Activated naive CD8-positive, alpha-beta T cell treated with anti-CD3 and anti-CD28 coated beads, Interleukin-2, amount 50 U/mL, for 24 hours (primary cell): ENCODE measurements around the gene SCN2A.

Experiments used
- ATAC-seq: fragments of 150-1000 bp; cut with Tn5 transposase; one replicate; pipeline ENCODE4 v1.10.0; 2021
- DNase-seq: peaks from one replicate; pipeline ENCODE4 v3.0.0; 2021
- H3K27ac Mint-ChIP-seq: one replicate; pipeline ENCODE4 v1.8.0; 2021; ENCODE audit warnings: mild to moderate bottlenecking, mixed read lengths
- H3K27me3 Mint-ChIP-seq: one replicate; pipeline ENCODE4 v1.8.0; 2021; ENCODE audit warnings: mixed read lengths
- H3K36me3 Mint-ChIP-seq: one replicate; pipeline ENCODE4 v1.8.0; 2021; ENCODE audit warnings: low read depth, mixed read lengths
- H3K4me1 Mint-ChIP-seq: one replicate; pipeline ENCODE4 v1.8.0; 2021; ENCODE audit warnings: mixed read lengths
- H3K4me3 Mint-ChIP-seq: one replicate; pipeline ENCODE4 v1.8.0; 2021; ENCODE audit warnings: mild to moderate bottlenecking, moderate library complexity, mixed read lengths
- H3K9me3 Mint-ChIP-seq: one replicate; pipeline ENCODE4 v1.8.0; 2021; ENCODE audit warnings: mixed read lengths

Gene SCN2A

GRCh38 chr2:165401285-165401852 lies 162.2 kb downstream of the SCN2A start:
- H3K27me3 Mint-ChIP-seq = peaks cover 13% of the 10 kb centered on the region
- ATAC-seq (no peak), DNase-seq (no peak)
- H3K4me3 Mint-ChIP-seq = no peak overlapping the region
- no peak overlapping the region for H3K27ac Mint-ChIP-seq
- H3K36me3 Mint-ChIP-seq = no peaks in the 10 kb centered on the region
- H3K9me3 Mint-ChIP-seq = peaks cover 5% of the 10 kb centered on the region
- peaks cover 14% of the 10 kb centered on the region for H3K4me1 Mint-ChIP-seq

GRCh38 chr2:165402162-165402561 lies 162.9 kb downstream of the SCN2A start:
- no peak overlapping the region for H3K4me3 Mint-ChIP-seq
- no peak overlapping the region for H3K27ac Mint-ChIP-seq
- H3K4me1 Mint-ChIP-seq = peaks cover 14% of the 10 kb centered on the region
- peaks cover 5% of the 10 kb centered on the region for H3K9me3 Mint-ChIP-seq
- ATAC-seq (no peak), DNase-seq (no peak)
- peaks cover 11% of the 10 kb centered on the region for H3K27me3 Mint-ChIP-seq
- no peaks in the 10 kb centered on the region for H3K36me3 Mint-ChIP-seq

GRCh38 chr2:165406173-165406572 lies 167.0 kb downstream of the SCN2A start:
- ATAC-seq = no peak
- Mint-ChIP-seq H3K27ac (no peak overlapping the region), H3K9me3 (no peaks in the 10 kb centered on the region), H3K36me3 (no peaks in the 10 kb centered on the region), H3K27me3 (peaks cover 5% of the 10 kb centered on the region), H3K4me3 (no peak overlapping the region), H3K4me1 (no peaks in the 10 kb centered on the region)
- DNase-seq = no peak

- Mint-ChIP-seq H3K36me3 (no peaks in the 10 kb centered on the region), H3K9me3 (no peaks in the 10 kb centered on the region), H3K27me3 (peaks cover 7% of the 10 kb centered on the region), H3K4me3 (no peak overlapping the region), H3K27ac (no peak overlapping the region), H3K4me1 (no peaks in the 10 kb centered on the region)
- no peak for ATAC-seq
- DNase-seq = no peak
Measured at GRCh38 chr2:165407466-165407865, 168.3 kb downstream of the SCN2A start.

- ATAC-seq (no peak), DNase-seq (no peak)
- Mint-ChIP-seq H3K36me3 (no peaks in the 10 kb centered on the region), H3K27me3 (peaks cover 7% of the 10 kb centered on the region), H3K4me1 (no peaks in the 10 kb centered on the region), H3K9me3 (no peaks in the 10 kb centered on the region), H3K4me3 (no peak overlapping the region), H3K27ac (no peak overlapping the region)
Measured at GRCh38 chr2:165408186-165408585, 169.0 kb downstream of the SCN2A start.

GRCh38 chr2:165410276-165410675 lies 171.1 kb downstream of the SCN2A start:
- Mint-ChIP-seq H3K36me3 (no peaks in the 10 kb centered on the region), H3K4me3 (no peak overlapping the region), H3K27me3 (peaks cover 6% of the 10 kb centered on the region), H3K27ac (no peak overlapping the region), H3K9me3 (no peaks in the 10 kb centered on the region), H3K4me1 (no peaks in the 10 kb centered on the region)
- DNase-seq (no peak), ATAC-seq (no peak)

GRCh38 chr2:165414187-165414586 lies 175.0 kb downstream of the SCN2A start:
- Mint-ChIP-seq H3K9me3 (peaks cover 5% of the 10 kb centered on the region), H3K36me3 (no peaks in the 10 kb centered on the region), H3K4me3 (no peak overlapping the region), H3K4me1 (no peaks in the 10 kb centered on the region), H3K27ac (no peak overlapping the region), H3K27me3 (peaks cover 6% of the 10 kb centered on the region)
- ATAC-seq = no peak
- no peak for DNase-seq

- no peak overlapping the region for H3K27ac Mint-ChIP-seq
- peaks cover 6% of the 10 kb centered on the region for H3K27me3 Mint-ChIP-seq
- H3K9me3 Mint-ChIP-seq = peaks cover 5% of the 10 kb centered on the region
- H3K4me3 Mint-ChIP-seq = no peak overlapping the region
- no peak for DNase-seq
- no peaks in the 10 kb centered on the region for H3K36me3 Mint-ChIP-seq
- ATAC-seq = no peak
- H3K4me1 Mint-ChIP-seq = no peaks in the 10 kb centered on the region
Measured at GRCh38 chr2:165417009-165417408, 177.8 kb downstream of the SCN2A start.

GRCh38 chr2:165420231-165420630 lies 181.0 kb downstream of the SCN2A start:
- no peak for DNase-seq
- Mint-ChIP-seq H3K9me3 (peaks cover 5% of the 10 kb centered on the region), H3K4me1 (no peaks in the 10 kb centered on the region), H3K27ac (no peak overlapping the region), H3K36me3 (no peaks in the 10 kb centered on the region), H3K4me3 (no peak overlapping the region), H3K27me3 (peaks cover 4% of the 10 kb centered on the region)
- no peak for ATAC-seq

GRCh38 chr2:165423081-165423480 lies 183.9 kb downstream of the SCN2A start:
- Mint-ChIP-seq H3K4me3 (no peak overlapping the region), H3K9me3 (no peaks in the 10 kb centered on the region), H3K27me3 (peaks cover 4% of the 10 kb centered on the region), H3K27ac (no peak overlapping the region), H3K36me3 (no peaks in the 10 kb centered on the region), H3K4me1 (no peaks in the 10 kb centered on the region)
- DNase-seq (no peak), ATAC-seq (no peak)

- ATAC-seq = no peak
- no peaks in the 10 kb centered on the region for H3K36me3 Mint-ChIP-seq
- H3K27ac Mint-ChIP-seq = no peak overlapping the region
Measured at GRCh38 chr2:165425556-165425955, 186.3 kb downstream of the SCN2A start.

GRCh38 chr2:165427686-165428085 lies 188.5 kb downstream of the SCN2A start:
- ATAC-seq (no peak), DNase-seq (no peak)
- Mint-ChIP-seq H3K36me3 (no peaks in the 10 kb centered on the region), H3K27ac (no peak overlapping the region), H3K27me3 (no peaks in the 10 kb centered on the region), H3K4me1 (no peaks in the 10 kb centered on the region), H3K9me3 (no peaks in the 10 kb centered on the region), H3K4me3 (no peak overlapping the region)

More at GRCh38 chr2:165425556-165425955, 186.3 kb downstream of the SCN2A start:
- no peak overlapping the region for H3K4me3 Mint-ChIP-seq
- no peaks in the 10 kb centered on the region for H3K9me3 Mint-ChIP-seq
- no peaks in the 10 kb centered on the region for H3K27me3 Mint-ChIP-seq
- no peak for DNase-seq
- no peaks in the 10 kb centered on the region for H3K4me1 Mint-ChIP-seq

- no peaks in the 10 kb centered on the region for H3K9me3 Mint-ChIP-seq
- no peaks in the 10 kb centered on the region for H3K4me1 Mint-ChIP-seq
- H3K4me3 Mint-ChIP-seq = no peak overlapping the region
- ATAC-seq (no peak), DNase-seq (no peak)
- no peak overlapping the region for H3K27ac Mint-ChIP-seq
- H3K36me3 Mint-ChIP-seq = no peaks in the 10 kb centered on the region
- H3K27me3 Mint-ChIP-seq = no peaks in the 10 kb centered on the region
Measured at GRCh38 chr2:165428926-165429325, 189.7 kb downstream of the SCN2A start.

- Mint-ChIP-seq H3K27me3 (no peaks in the 10 kb centered on the region), H3K36me3 (no peaks in the 10 kb centered on the region), H3K4me3 (no peak overlapping the region), H3K9me3 (no peaks in the 10 kb centered on the region), H3K4me1 (no peaks in the 10 kb centered on the region), H3K27ac (no peak overlapping the region)
- ATAC-seq = no peak
- DNase-seq = no peak
Measured at GRCh38 chr2:165431014-165431413, 191.8 kb downstream of the SCN2A start.

- no peaks in the 10 kb centered on the region for H3K27me3 Mint-ChIP-seq
- H3K36me3 Mint-ChIP-seq = no peaks in the 10 kb centered on the region
- DNase-seq (no peak), ATAC-seq (no peak)
- H3K9me3 Mint-ChIP-seq = no peaks in the 10 kb centered on the region
- H3K27ac Mint-ChIP-seq = no peak overlapping the region
- no peaks in the 10 kb centered on the region for H3K4me1 Mint-ChIP-seq
- no peak overlapping the region for H3K4me3 Mint-ChIP-seq
Measured at GRCh38 chr2:165432234-165432966, 193.2 kb downstream of the SCN2A start.
